ENCODE measurements around the gene PIN4.

PIN4 gene

DNA sequence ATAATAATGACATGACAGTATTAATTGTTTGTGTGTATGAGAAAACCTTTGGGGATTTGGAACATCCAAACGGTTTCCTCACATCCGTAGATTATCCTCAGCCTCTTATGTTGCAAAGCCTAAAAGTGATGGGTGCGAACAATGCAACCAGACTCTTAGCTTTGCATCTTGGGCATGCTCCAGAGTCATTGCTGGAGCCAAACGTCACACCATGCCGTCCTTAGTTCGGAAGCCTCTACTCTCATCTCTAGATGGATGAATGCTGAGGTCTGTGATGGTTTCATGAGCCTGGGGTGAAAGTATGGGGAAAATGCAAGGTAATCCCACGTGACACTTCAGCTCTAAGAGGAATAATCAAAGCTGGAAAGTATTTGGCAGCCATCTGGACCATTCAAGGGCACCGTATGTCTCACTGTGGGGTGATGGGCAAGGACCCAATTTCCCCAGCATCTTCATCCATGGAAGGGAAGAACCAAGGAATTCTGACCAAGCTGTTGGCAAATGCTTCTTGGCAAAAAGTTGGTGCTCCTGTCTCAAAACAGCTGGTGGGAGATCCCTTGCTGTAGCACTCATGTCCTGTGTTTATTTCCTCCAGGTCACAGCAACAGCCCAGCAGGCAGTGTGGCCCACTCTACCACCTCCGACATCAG, 43.6 kb upstream of the PIN4 start:
- H3K4me3 ChIP-seq (replicated peaks; ENCODE audit: insufficient read depth, low read length), result no peak overlapping the region
- DNase-seq (ENCODE audit: low read depth in 1 of 2, low spot score in 1 of 2), result no peak
- H3K27ac ChIP-seq (replicated peaks), result no peak overlapping the region
- no peaks in the 10 kb centered on the region for H3K27me3 ChIP-seq (ENCODE audit: insufficient read depth, poor library complexity, severe bottlenecking)
- TF ChIP-seq GABPA (IDR thresholded peaks at IDR 0.05; ENCODE audit: low read depth) (no peak), REST (IDR thresholded peaks at IDR 0.05; ENCODE audit: insufficient replicate concordance, low read depth) (no peak), POLR2AphosphoS5 (IDR thresholded peaks at IDR 0.05; ENCODE audit: low read depth) (no peak), SPI1 (IDR thresholded peaks at IDR 0.05; ENCODE audit: borderline replicate concordance, low read depth) (no peak)
- TF ChIP-seq, protein P1, sequence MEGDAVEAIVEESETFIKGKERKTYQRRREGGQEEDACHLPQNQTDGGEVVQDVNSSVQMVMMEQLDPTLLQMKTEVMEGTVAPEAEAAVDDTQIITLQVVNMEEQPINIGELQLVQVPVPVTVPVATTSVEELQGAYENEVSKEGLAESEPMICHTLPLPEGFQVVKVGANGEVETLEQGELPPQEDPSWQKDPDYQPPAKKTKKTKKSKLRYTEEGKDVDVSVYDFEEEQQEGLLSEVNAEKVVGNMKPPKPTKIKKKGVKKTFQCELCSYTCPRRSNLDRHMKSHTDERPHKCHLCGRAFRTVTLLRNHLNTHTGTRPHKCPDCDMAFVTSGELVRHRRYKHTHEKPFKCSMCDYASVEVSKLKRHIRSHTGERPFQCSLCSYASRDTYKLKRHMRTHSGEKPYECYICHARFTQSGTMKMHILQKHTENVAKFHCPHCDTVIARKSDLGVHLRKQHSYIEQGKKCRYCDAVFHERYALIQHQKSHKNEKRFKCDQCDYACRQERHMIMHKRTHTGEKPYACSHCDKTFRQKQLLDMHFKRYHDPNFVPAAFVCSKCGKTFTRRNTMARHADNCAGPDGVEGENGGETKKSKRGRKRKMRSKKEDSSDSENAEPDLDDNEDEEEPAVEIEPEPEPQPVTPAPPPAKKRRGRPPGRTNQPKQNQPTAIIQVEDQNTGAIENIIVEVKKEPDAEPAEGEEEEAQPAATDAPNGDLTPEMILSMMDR (IDR thresholded peaks at IDR 0.05; ENCODE audit: insufficient read depth, low read length), result no peak

GRCh38 chrX:72139538-72139937, 42.0 kb upstream of the PIN4 start:
- DNase-seq (ENCODE audit: low read depth in 1 of 2, low spot score in 1 of 2), result no peak
- TF ChIP-seq SPI1 (IDR thresholded peaks at IDR 0.05; ENCODE audit: borderline replicate concordance, low read depth) (no peak), POLR2AphosphoS5 (IDR thresholded peaks at IDR 0.05; ENCODE audit: low read depth) (no peak), GABPA (IDR thresholded peaks at IDR 0.05; ENCODE audit: low read depth) (no peak), REST (IDR thresholded peaks at IDR 0.05; ENCODE audit: insufficient replicate concordance, low read depth) (no peak)
- TF ChIP-seq, protein P1 (IDR thresholded peaks at IDR 0.05; ENCODE audit: insufficient read depth, low read length), result no peak
- H3K4me3 ChIP-seq (replicated peaks; ENCODE audit: insufficient read depth, low read length), result no peak overlapping the region
- H3K27me3 ChIP-seq (ENCODE audit: insufficient read depth, poor library complexity, severe bottlenecking), result no peaks in the 10 kb centered on the region
- H3K27ac ChIP-seq (replicated peaks), result no peak overlapping the region

GRCh38 chrX:72141372-72142004, 40.1 kb upstream of the PIN4 start:
- Histone ChIP-seq H3K27me3 (ENCODE audit: insufficient read depth, poor library complexity, severe bottlenecking) (no peaks in the 10 kb centered on the region), H3K27ac (replicated peaks) (no peak overlapping the region), H3K4me3 (replicated peaks; ENCODE audit: insufficient read depth, low read length) (no peak overlapping the region)
- TF ChIP-seq, protein P1 (IDR thresholded peaks at IDR 0.05; ENCODE audit: insufficient read depth, low read length), result no peak
- TF ChIP-seq GABPA (IDR thresholded peaks at IDR 0.05; ENCODE audit: low read depth) (no peak), SPI1 (IDR thresholded peaks at IDR 0.05; ENCODE audit: borderline replicate concordance, low read depth) (no peak), POLR2AphosphoS5 (IDR thresholded peaks at IDR 0.05; ENCODE audit: low read depth) (no peak), REST (IDR thresholded peaks at IDR 0.05; ENCODE audit: insufficient replicate concordance, low read depth) (no peak)
- no peak for DNase-seq (ENCODE audit: low read depth in 1 of 2, low spot score in 1 of 2)
